MM.1S (cell line): Measurements from ENCODE around the gene PRKAR1B.

Experiments
- EZH2 ChIP-seq: fragments of 300-600 bp; sonication (generic); optimal IDR thresholded peaks from 2 replicates; pipeline ENCODE3; 2017; ENCODE audit warnings: low read depth, mild to moderate bottlenecking, antibody characterized with exemption, low read length, mixed read lengths
- EZH2phosphoT487 ChIP-seq: fragments of 300-600 bp; sonication (generic); IDR thresholded peaks from 2 replicates; pipeline ENCODE4 v1.6.1; 2018; ENCODE audit warnings: antibody characterized with exemption, low read length
- TF ChIP-seq, protein P1 (sequence below): fragments of 300-600 bp; sonication (generic); IDR thresholded peaks from 2 replicates; pipeline ENCODE4 v1.5.1; 2016; ENCODE audit warnings: antibody characterized with exemption, low read length, mixed read lengths

DNA sequence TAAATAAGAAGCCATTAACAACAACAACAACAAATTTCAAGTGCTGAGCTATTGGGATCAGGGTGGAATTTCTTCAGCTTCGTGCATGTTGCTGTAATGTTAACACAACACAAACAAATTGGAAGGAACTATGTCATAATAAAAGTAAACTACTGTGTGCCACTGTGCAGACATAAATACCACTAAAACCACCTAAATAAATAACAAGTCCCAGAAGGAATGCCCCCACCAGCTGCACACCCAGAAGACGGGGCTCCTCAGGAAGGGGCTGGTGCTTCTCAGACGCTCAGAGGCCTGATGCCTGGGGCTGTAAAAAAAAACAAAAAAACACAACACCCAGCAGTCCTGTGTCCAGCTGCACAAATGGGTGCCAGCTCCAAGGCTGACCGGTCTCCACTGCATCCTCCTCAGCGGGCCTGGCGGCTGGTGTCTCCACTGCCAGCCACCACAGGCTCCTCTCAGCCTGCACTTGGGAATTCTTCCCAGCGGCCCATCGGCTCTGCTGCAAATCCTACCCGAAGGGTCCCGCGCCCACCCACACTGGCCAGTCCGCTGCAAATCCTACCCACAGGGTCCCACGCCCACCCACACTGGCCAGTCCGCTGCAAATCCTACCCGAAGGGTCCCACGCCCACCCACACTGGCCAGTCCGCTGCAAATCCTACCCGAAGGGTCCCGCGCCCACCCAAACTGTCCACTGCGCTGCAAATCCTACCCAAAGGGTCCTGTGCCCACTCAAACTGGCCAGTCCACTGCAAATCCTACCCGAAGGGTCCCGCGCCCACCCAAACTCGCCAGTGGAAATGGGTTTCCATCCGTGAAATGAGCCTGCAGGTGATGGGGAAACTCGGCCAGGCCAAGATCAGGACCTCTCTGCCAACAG, 36.4 kb downstream of the PRKAR1B start:
- TF ChIP-seq, protein P1, sequence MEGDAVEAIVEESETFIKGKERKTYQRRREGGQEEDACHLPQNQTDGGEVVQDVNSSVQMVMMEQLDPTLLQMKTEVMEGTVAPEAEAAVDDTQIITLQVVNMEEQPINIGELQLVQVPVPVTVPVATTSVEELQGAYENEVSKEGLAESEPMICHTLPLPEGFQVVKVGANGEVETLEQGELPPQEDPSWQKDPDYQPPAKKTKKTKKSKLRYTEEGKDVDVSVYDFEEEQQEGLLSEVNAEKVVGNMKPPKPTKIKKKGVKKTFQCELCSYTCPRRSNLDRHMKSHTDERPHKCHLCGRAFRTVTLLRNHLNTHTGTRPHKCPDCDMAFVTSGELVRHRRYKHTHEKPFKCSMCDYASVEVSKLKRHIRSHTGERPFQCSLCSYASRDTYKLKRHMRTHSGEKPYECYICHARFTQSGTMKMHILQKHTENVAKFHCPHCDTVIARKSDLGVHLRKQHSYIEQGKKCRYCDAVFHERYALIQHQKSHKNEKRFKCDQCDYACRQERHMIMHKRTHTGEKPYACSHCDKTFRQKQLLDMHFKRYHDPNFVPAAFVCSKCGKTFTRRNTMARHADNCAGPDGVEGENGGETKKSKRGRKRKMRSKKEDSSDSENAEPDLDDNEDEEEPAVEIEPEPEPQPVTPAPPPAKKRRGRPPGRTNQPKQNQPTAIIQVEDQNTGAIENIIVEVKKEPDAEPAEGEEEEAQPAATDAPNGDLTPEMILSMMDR: no peak
- TF ChIP-seq EZH2phosphoT487: no peak
- no peak for TF ChIP-seq EZH2
